OCI-LY1 (cell line): ENCODE results near the gene KRTCAP3.

Experiments
- EZH2 ChIP-seq: fragments of 200-600 bp; sonication (generic), shearing (Covaris generic); IDR thresholded peaks from 2 replicates; pipeline ENCODE4 v1.8.0; 2017; ENCODE audit warnings: borderline replicate concordance, mixed run types, mild to moderate bottlenecking, antibody characterized with exemption, low read length, moderate library complexity, mixed read lengths
- TF ChIP-seq, protein P1 (sequence below): fragments of 200-600 bp; sonication (generic), shearing (Covaris generic); IDR thresholded peaks from 2 replicates; pipeline ENCODE4 v1.5.1; 2017; ENCODE audit warnings: mild to moderate bottlenecking, antibody characterized with exemption, low read length, moderate library complexity, mixed read lengths

DNA sequence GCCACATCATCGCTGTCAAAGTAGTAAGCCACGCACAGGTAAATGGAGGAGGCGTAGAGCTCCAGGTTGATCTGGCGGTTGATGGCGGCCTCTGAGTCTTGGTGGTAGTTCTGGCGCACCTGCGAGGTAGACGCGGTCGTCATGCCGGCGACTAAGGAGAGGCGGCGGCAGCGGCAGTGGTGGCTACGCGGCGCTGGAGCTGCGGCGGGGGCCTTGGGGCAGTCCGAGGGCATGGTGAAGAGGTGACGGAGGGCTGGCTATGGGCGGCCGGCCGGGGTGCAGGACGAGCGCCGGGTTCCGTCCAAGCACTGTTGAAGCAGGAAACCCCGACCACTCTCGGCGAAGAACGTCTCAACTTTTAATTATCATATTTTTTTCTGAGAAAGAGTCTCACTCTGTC, 49.0 kb upstream of the KRTCAP3 start:
- TF ChIP-seq EZH2, result no peak
- TF ChIP-seq, protein P1, sequence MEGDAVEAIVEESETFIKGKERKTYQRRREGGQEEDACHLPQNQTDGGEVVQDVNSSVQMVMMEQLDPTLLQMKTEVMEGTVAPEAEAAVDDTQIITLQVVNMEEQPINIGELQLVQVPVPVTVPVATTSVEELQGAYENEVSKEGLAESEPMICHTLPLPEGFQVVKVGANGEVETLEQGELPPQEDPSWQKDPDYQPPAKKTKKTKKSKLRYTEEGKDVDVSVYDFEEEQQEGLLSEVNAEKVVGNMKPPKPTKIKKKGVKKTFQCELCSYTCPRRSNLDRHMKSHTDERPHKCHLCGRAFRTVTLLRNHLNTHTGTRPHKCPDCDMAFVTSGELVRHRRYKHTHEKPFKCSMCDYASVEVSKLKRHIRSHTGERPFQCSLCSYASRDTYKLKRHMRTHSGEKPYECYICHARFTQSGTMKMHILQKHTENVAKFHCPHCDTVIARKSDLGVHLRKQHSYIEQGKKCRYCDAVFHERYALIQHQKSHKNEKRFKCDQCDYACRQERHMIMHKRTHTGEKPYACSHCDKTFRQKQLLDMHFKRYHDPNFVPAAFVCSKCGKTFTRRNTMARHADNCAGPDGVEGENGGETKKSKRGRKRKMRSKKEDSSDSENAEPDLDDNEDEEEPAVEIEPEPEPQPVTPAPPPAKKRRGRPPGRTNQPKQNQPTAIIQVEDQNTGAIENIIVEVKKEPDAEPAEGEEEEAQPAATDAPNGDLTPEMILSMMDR, result no peak
